ENCODE results near the gene CAPN5.
A peak's percentile ranks its signal among the peaks of the same experiment; 100 is the strongest.
"Not testable (repeated sequence)": the region's sequence is repeated elsewhere in the genome, so short reads cannot be mapped to it uniquely, and the experiment has no call there.

The CAPN5 gene

GRCh38 chr11:77066229-77067042 is at the start of gene CAPN5:
Gene CAPN5 (plus strand): TSS chr11:77066971. CDS start chr11:77084887, 17,916 bp downstream.
- peak; percentile 84 for DNase-seq (ENCODE audit: low spot score)

GRCh38 chr11:77018396-77018924 is 48.3 kb upstream of the CAPN5 start:
- DNase-seq (ENCODE audit: low spot score): not testable (repeated sequence)

- DNase-seq (ENCODE audit: low spot score): peak; percentile 27
These were observed 46.7 kb upstream of the CAPN5 start for GRCh38 chr11:77019976-77020595.

- peak; percentile 31 for DNase-seq (ENCODE audit: low spot score)
These were observed 46.0 kb upstream of the CAPN5 start for GRCh38 chr11:77020734-77021133.

GRCh38 chr11:77024745-77025144 is 42.0 kb upstream of the CAPN5 start:
- DNase-seq (ENCODE audit: low spot score): no peak

GRCh38 chr11:77026221-77026620 is 40.5 kb upstream of the CAPN5 start:
- no peak for DNase-seq (ENCODE audit: low spot score)

- DNase-seq (ENCODE audit: low spot score): no peak
These were observed 40.0 kb upstream of the CAPN5 start for GRCh38 chr11:77026743-77027142.

GRCh38 chr11:77027275-77027674 is 39.5 kb upstream of the CAPN5 start:
- DNase-seq (ENCODE audit: low spot score): no peak

GRCh38 chr11:77029829-77030228 is 36.9 kb upstream of the CAPN5 start:
- no peak for DNase-seq (ENCODE audit: low spot score)

GRCh38 chr11:77030834-77031414 is 35.8 kb upstream of the CAPN5 start:
- DNase-seq (ENCODE audit: low spot score): no peak

GRCh38 chr11:77031599-77031998 is 35.2 kb upstream of the CAPN5 start:
- DNase-seq (ENCODE audit: low spot score): no peak

GRCh38 chr11:77035039-77035438 is 31.7 kb upstream of the CAPN5 start:
- no peak for DNase-seq (ENCODE audit: low spot score)

GRCh38 chr11:77035580-77035979 is 31.2 kb upstream of the CAPN5 start:
- no peak for DNase-seq (ENCODE audit: low spot score)

- no peak for DNase-seq (ENCODE audit: low spot score)
These were observed 30.4 kb upstream of the CAPN5 start for GRCh38 chr11:77036398-77036797.

- no peak for DNase-seq (ENCODE audit: low spot score)
These were observed 29.7 kb upstream of the CAPN5 start for GRCh38 chr11:77037057-77037456.

- DNase-seq (ENCODE audit: low spot score): no peak
These were observed 28.5 kb upstream of the CAPN5 start for GRCh38 chr11:77038029-77038824.

GRCh38 chr11:77038825-77039326 is 27.9 kb upstream of the CAPN5 start:
- no peak for DNase-seq (ENCODE audit: low spot score)

GRCh38 chr11:77039491-77040400 is 27.0 kb upstream of the CAPN5 start:
- DNase-seq (ENCODE audit: low spot score): no peak

GRCh38 chr11:77040401-77040777 is 26.4 kb upstream of the CAPN5 start:
- no peak for DNase-seq (ENCODE audit: low spot score)

- DNase-seq (ENCODE audit: low spot score): no peak
These were observed 25.9 kb upstream of the CAPN5 start for GRCh38 chr11:77040889-77041288.
